A549 (cell line): ENCODE data around the gene GPHB5. TPM values are rescaled to one million over a fixed set of nuclear protein-coding genes. Genes with fewer than 3 reads are reported as not detected.

Experiments used
- ATAC-seq, 2 experiments: fragments of 200-7000 bp in 1 of 2; fragments of >200 bp in 1 of 2; cut with Nextera tagmentation in 1 of 2; cut with Tn5 transposase in 1 of 2; 3 replicates each; pipeline versions ENCODE4 v1.8.0 to v1.9.1; 2018 to 2020; ENCODE audit warnings: mild to moderate bottlenecking in 1 of 2, moderate library complexity in 1 of 2
- CTCF ChIA-PET: fragments of 300-600 bp; sonication (Branson Sonifier 250); formaldehyde crosslinking; extraction: SDS; loops from one replicate; lab custom pipeline; 2021; ENCODE audit warnings: antibody characterized with exemption, inconsistent platforms; lab: Yijun Ruan, JAX
- POLR2A ChIA-PET: fragments of 350-600 bp; formaldehyde crosslinking; extraction: SDS; loops from one replicate; lab custom pipeline; 2021; ENCODE audit warnings: antibody characterized with exemption, inconsistent platforms; lab: Yijun Ruan, JAX
- DNase-seq, 2 experiments: peaks; one replicate each; pipeline versions ENCODE4 v3.0.0 to v3.0.0-alpha.2; 2011 to 2016; ENCODE audit warnings: low read depth in 1 of 2, low spot score in 1 of 2
- FAIRE-seq: peaks from 2 replicates; lab custom pipeline; 2011; peaks lifted over from hg19 to GRCh38; lab: Jason Lieb, UNC
- H3K27ac ChIP-seq, 2 experiments: fragments of >200 bp; sonication (Bioruptor Twin); formaldehyde crosslinking; 3 replicates each; pipeline ENCODE4 v1.5.1; 2016 to 2017
- H3K4me1 ChIP-seq: fragments of >200 bp; sonication (Bioruptor Twin); formaldehyde crosslinking; 3 replicates; pipeline ENCODE4 v1.6.1; 2016
- H3K4me2 ChIP-seq: fragments of >200 bp; sonication (Bioruptor Twin); formaldehyde crosslinking; 3 replicates; pipeline ENCODE4 v1.6.1; 2016
- H3K4me3 ChIP-seq: fragments of >200 bp; sonication (Bioruptor Twin); formaldehyde crosslinking; 3 replicates; pipeline ENCODE4 v1.5.1; 2016
- H3K9me3 ChIP-seq: fragments of >200 bp; sonication (Bioruptor Twin); formaldehyde crosslinking; 3 replicates; pipeline ENCODE4 v1.6.1; 2016
- EHF ChIP-seq: fragments of 250-450 bp; sonication (Bioruptor Pico); IDR thresholded peaks from 2 replicates; pipeline ENCODE4 v1.5.0; 2020; ENCODE audit warnings: mild to moderate bottlenecking
- ESRRA ChIP-seq: fragments of 150-350 bp; IDR thresholded peaks from 2 replicates; pipeline ENCODE4 v1.6.1; 2014; ENCODE audit warnings: mild to moderate bottlenecking, low read length, borderline replicate concordance
- HEYL ChIP-seq: fragments of 250-450 bp; sonication (Bioruptor Pico); IDR thresholded peaks from 2 replicates; pipeline ENCODE4 v1.8.0; 2021; ENCODE audit warnings: mild to moderate bottlenecking, moderate library complexity
- HOXA7 ChIP-seq: fragments of 250-450 bp; sonication (Bioruptor Pico); IDR thresholded peaks from 2 replicates; pipeline ENCODE4 v1.5.0; 2020; ENCODE audit warnings: mild to moderate bottlenecking, moderate library complexity
- HOXB13 ChIP-seq: fragments of 250-450 bp; sonication (Bioruptor Pico); IDR thresholded peaks from 2 replicates; pipeline ENCODE4 v1.5.0; 2020; ENCODE audit warnings: low read depth, mild to moderate bottlenecking, moderate library complexity
- HOXB5 ChIP-seq: fragments of 250-450 bp; sonication (Bioruptor Pico); IDR thresholded peaks from 2 replicates; pipeline ENCODE4 v1.5.0; 2020; ENCODE audit warnings: mild to moderate bottlenecking, moderate library complexity
- NPAS2 ChIP-seq: fragments of 250-450 bp; sonication (Bioruptor Pico); IDR thresholded peaks from 2 replicates; pipeline ENCODE4 v1.8.0; 2022; ENCODE audit warnings: mild to moderate bottlenecking, moderate library complexity, borderline replicate concordance
- POLR2A ChIP-seq: IDR thresholded peaks from 2 replicates; pipeline ENCODE4 v1.6.1; 2012; ENCODE audit warnings: mild to moderate bottlenecking, low read length
- POLR2AphosphoS2 ChIP-seq: conservative IDR thresholded peaks from 2 replicates; pipeline ENCODE4 v1.6.1; 2012; ENCODE audit warnings: low read length, improper control_type of control experiment, inconsistent platforms
- RAD21 ChIP-seq, 2 experiments: fragments of >200 bp in 1 of 2; sonication (Bioruptor Twin) in 1 of 2; formaldehyde crosslinking in 1 of 2; IDR thresholded peaks in 1 of 2; conservative IDR thresholded peaks in 1 of 2; 2 replicates in 1 of 2; 3 replicates in 1 of 2; pipeline ENCODE4 v1.6.1; 2012 to 2018; ENCODE audit warnings: inconsistent platforms in 1 of 2
- RARB ChIP-seq: fragments of 250-450 bp; sonication (Bioruptor Pico); IDR thresholded peaks from 2 replicates; pipeline ENCODE4 v1.8.0; 2021; ENCODE audit warnings: mild to moderate bottlenecking, moderate library complexity
- RFX5 ChIP-seq: fragments of 450-650 bp; IDR thresholded peaks from 2 replicates; pipeline ENCODE4 v1.7.1; 2014; ENCODE audit warnings: antibody characterized with exemption, mild to moderate bottlenecking, moderate library complexity
- ZNF302 ChIP-seq: fragments of 250-450 bp; sonication (Bioruptor Pico); IDR thresholded peaks from 2 replicates; pipeline ENCODE4 v1.9.0; 2021; ENCODE audit warnings: inconsistent platforms, mild to moderate bottlenecking, moderate library complexity
- WGBS: methylation state at CpG from one replicate; pipeline ENCODE4 v1.1.6; 2017; ENCODE audit errors: missing lambda C conversion rate; 5-methylcytosine and 5-hydroxymethylcytosine counted together
- polyA plus RNA-seq, 4 experiments: library from polyadenylated mRNA; depleted of rRNA in 3 of 4; stranded (reverse); fragments of >200 nt; fragmentation: RNase III in 1 of 4; extraction: RNeasy Plus Mini Kit Qiagen cat#74134 plus additional on column Dnase treatment in 1 of 4; gene quantifications; 2 replicates in 3 of 4; 3 replicates in 1 of 4; pipeline ENCODE4 v1.2.3, GENCODE V29; 2011 to 2017
- TF ChIP-seq, protein P1 (sequence below): IDR thresholded peaks from 2 replicates; pipeline ENCODE4 v1.6.1; 2012
- TF ChIP-seq, protein P2 (sequence below): fragments of 150-350 bp; IDR thresholded peaks from 2 replicates; pipeline ENCODE4 v1.6.1; 2014; ENCODE audit warnings: low read depth, mild to moderate bottlenecking, low read length
- TF ChIP-seq, protein P3 (sequence below): fragments of >200 bp; sonication (Bioruptor Twin); formaldehyde crosslinking; IDR thresholded peaks from 2 replicates; pipeline ENCODE4 v1.6.1; 2016
- TF ChIP-seq, protein P4 (sequence below): fragments of >200 bp; sonication (Bioruptor Twin); formaldehyde crosslinking; IDR thresholded peaks from 3 replicates; pipeline ENCODE4 v1.5.1; 2016
- TF ChIP-seq, protein P5 (sequence below): fragments of 250-450 bp; sonication (Bioruptor Pico); IDR thresholded peaks from 2 replicates; pipeline ENCODE4 v1.5.0; 2021; ENCODE audit warnings: mild to moderate bottlenecking, moderate library complexity, borderline replicate concordance
- TF ChIP-seq, protein P6 (sequence below): fragments of 450-650 bp; IDR thresholded peaks from 2 replicates; pipeline ENCODE4 v1.6.1; 2014; ENCODE audit warnings: antibody characterized with exemption

GPHB5 gene
- polyA plus RNA-seq, 2 of the 4 experiments (the other 2 are of a cell fraction) = not detected

DNA sequence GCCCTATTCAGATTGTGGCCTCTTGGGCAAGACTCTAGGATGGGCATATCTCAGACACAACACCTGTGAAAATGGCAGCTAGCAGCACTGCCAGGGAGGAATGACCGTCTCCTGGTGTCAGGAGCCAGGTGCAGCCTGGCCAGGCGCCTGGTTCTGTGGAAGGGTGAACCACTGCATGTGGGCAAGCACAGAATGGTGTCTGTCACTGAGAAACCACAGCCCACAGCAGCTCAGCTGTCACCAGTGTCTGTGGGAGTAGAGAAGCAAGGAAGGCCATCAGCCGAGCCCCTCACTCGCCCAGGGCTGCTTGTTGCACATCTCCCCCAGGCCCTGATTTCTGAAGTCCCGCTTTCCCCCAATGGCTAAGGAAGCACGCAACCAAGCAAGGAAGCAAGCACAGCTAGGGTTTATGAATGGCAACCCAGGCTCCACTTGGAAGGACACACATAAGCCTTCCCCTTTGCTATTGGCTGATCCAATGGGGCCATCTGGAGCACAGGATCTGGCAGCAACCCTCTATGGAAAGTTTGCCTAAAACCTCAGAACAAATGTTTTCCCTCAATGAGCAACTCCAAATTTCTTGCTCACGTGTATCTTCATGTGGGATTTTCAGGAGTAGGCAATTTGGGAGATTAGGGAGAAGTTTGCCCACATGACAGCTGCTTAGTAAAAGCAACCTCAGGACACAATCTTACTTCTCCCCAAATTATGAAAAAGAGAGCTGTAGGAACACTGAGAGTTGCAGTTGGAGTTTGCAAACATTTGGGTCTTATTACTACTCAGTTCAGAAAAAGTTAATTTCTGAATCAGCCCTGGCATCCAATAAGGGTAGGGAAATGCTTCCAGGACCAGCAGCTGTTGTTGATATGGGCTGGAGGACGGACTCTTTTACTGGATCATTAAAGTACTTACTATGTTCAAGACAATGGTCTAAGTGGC is 44.7 kb downstream of the GPHB5 start:
- WGBS = 17% methylated on average over 8 of the region's 8 CpGs
- ATAC-seq (no peak), DNase-seq (no peak), FAIRE-seq (no peak)
- no peak overlapping the region for H3K4me3 ChIP-seq
- H3K27ac ChIP-seq = no peak overlapping the region
- TF ChIP-seq, protein P1, sequence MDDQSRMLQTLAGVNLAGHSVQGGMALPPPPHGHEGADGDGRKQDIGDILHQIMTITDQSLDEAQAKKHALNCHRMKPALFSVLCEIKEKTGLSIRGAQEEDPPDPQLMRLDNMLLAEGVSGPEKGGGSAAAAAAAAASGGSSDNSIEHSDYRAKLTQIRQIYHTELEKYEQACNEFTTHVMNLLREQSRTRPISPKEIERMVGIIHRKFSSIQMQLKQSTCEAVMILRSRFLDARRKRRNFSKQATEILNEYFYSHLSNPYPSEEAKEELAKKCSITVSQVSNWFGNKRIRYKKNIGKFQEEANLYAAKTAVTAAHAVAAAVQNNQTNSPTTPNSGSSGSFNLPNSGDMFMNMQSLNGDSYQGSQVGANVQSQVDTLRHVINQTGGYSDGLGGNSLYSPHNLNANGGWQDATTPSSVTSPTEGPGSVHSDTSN = no peak
- TF ChIP-seq, protein P2, sequence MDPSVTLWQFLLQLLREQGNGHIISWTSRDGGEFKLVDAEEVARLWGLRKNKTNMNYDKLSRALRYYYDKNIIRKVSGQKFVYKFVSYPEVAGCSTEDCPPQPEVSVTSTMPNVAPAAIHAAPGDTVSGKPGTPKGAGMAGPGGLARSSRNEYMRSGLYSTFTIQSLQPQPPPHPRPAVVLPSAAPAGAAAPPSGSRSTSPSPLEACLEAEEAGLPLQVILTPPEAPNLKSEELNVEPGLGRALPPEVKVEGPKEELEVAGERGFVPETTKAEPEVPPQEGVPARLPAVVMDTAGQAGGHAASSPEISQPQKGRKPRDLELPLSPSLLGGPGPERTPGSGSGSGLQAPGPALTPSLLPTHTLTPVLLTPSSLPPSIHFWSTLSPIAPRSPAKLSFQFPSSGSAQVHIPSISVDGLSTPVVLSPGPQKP = no peak
- no peak for TF ChIP-seq RARB (CRISPR knock-in tag)
- no peak for TF ChIP-seq EHF (CRISPR knock-in tag)
- no peak for TF ChIP-seq HEYL (CRISPR knock-in tag)
- no peaks in the 10 kb centered on the region for H3K4me1 ChIP-seq
- H3K4me2 ChIP-seq = no peak overlapping the region
- CTCF ChIA-PET = interaction anchor here (1.0 to 3.4 kb wide), 5 partner anchors 11 to 1111 kb away, joined by 4 to 26 read pairs (median 5); no protein-coding TSS in a partner anchor
- H3K9me3 ChIP-seq = no peaks in the 10 kb centered on the region
- POLR2A ChIA-PET = no interaction called here

DNA sequence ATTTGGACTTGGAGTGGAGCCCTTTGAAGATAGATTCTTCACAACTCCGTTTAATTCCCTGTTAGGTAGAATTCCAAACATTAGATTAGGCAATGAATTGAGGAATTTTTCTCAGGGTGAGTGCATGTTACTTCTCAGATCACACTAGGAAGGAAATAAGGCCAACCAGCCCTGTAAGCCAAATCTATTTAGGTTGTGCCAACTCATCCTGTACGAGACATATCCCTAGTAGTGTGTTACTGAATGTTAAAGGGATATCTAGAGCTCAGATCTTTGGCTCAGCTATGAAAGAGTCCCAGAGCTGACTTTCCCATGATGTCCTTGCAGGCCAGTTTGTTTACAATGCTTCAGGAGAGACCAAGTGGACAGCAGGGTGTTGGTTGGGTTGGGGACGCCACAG is 45.6 kb downstream of the GPHB5 start:
- Histone ChIP-seq H3K4me3 (no peak overlapping the region), H3K4me1 (no peaks in the 10 kb centered on the region), H3K9me3 (no peaks in the 10 kb centered on the region)
- 15% methylated on average over 3 of the region's 3 CpGs for WGBS
- FAIRE-seq = no peak
- POLR2A ChIA-PET = no interaction called here
- TF ChIP-seq POLR2A = no peak
- no peak for TF ChIP-seq ZNF302 (CRISPR knock-in tag)
- no peak for TF ChIP-seq RAD21 (conservative IDR thresholded peaks at IDR 0.05 in 1 of 2, IDR thresholded peaks at IDR 0.05 in 1 of 2)
- TF ChIP-seq, protein P3, sequence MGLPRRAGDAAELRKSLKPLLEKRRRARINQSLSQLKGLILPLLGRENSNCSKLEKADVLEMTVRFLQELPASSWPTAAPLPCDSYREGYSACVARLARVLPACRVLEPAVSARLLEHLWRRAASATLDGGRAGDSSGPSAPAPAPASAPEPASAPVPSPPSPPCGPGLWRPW = no peak
- TF ChIP-seq HOXB13 (CRISPR knock-in tag) = no peak
- TF ChIP-seq HOXB5 (CRISPR knock-in tag) = no peak
- TF ChIP-seq, protein P4, sequence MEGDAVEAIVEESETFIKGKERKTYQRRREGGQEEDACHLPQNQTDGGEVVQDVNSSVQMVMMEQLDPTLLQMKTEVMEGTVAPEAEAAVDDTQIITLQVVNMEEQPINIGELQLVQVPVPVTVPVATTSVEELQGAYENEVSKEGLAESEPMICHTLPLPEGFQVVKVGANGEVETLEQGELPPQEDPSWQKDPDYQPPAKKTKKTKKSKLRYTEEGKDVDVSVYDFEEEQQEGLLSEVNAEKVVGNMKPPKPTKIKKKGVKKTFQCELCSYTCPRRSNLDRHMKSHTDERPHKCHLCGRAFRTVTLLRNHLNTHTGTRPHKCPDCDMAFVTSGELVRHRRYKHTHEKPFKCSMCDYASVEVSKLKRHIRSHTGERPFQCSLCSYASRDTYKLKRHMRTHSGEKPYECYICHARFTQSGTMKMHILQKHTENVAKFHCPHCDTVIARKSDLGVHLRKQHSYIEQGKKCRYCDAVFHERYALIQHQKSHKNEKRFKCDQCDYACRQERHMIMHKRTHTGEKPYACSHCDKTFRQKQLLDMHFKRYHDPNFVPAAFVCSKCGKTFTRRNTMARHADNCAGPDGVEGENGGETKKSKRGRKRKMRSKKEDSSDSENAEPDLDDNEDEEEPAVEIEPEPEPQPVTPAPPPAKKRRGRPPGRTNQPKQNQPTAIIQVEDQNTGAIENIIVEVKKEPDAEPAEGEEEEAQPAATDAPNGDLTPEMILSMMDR = no peak
- TF ChIP-seq HOXA7 (CRISPR knock-in tag) = no peak
- TF ChIP-seq, protein P5, sequence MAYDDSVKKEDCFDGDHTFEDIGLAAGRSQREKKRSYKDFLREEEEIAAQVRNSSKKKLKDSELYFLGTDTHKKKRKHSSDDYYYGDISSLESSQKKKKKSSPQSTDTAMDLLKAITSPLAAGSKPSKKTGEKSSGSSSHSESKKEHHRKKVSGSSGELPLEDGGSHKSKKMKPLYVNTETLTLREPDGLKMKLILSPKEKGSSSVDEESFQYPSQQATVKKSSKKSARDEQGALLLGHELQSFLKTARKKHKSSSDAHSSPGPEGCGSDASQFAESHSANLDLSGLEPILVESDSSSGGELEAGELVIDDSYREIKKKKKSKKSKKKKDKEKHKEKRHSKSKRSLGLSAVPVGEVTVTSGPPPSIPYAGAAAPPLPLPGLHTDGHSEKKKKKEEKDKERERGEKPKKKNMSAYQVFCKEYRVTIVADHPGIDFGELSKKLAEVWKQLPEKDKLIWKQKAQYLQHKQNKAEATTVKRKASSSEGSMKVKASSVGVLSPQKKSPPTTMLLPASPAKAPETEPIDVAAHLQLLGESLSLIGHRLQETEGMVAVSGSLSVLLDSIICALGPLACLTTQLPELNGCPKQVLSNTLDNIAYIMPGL (CRISPR knock-in tag) = no peak
- TF ChIP-seq, protein P6, sequence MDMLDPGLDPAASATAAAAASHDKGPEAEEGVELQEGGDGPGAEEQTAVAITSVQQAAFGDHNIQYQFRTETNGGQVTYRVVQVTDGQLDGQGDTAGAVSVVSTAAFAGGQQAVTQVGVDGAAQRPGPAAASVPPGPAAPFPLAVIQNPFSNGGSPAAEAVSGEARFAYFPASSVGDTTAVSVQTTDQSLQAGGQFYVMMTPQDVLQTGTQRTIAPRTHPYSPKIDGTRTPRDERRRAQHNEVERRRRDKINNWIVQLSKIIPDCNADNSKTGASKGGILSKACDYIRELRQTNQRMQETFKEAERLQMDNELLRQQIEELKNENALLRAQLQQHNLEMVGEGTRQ = no peak
- no peak for TF ChIP-seq POLR2AphosphoS2
- no peak for TF ChIP-seq NPAS2 (CRISPR knock-in tag)
- no peak for TF ChIP-seq RFX5
- no peak for TF ChIP-seq ESRRA
- TF ChIP-seq, all 56 proteins: peak for 0
- DNase-seq = no peak
- CTCF ChIA-PET = interaction anchor here (1.0 to 3.1 kb wide), 3 partner anchors 10 to 1094 kb away, joined by 4 to 9 read pairs (median 4); no protein-coding TSS in a partner anchor
- Histone ChIP-seq H3K27ac (no peak overlapping the region), H3K4me2 (no peak overlapping the region)
- no peak for ATAC-seq
